HL-60 (cell line): ENCODE data around the gene KSR2.

Experiments
- CTCF ChIP-seq: IDR thresholded peaks from one replicate; pipeline ENCODE4 v1.5.1; 2011; ENCODE audit warnings: low read length, control low read depth, inconsistent platforms; ENCODE audit not compliant: insufficient read depth
- GABPA ChIP-seq: IDR thresholded peaks from 2 replicates; pipeline ENCODE4 v1.6.1; 2012; ENCODE audit warnings: low read depth
- POLR2AphosphoS5 ChIP-seq: IDR thresholded peaks from 2 replicates; pipeline ENCODE4 v1.6.1; 2012; ENCODE audit warnings: low read depth
- REST ChIP-seq: IDR thresholded peaks from 2 replicates; pipeline ENCODE4 v1.6.1; 2012; ENCODE audit warnings: low read depth; ENCODE audit not compliant: insufficient replicate concordance

GRCh38 chr12:117688446-117688845 is 280.3 kb downstream of the KSR2 start:
- TF ChIP-seq CTCF (no peak), POLR2AphosphoS5 (no peak), REST (no peak), GABPA (no peak)
